Measurements from ENCODE around the gene CFAP46. TPM values are rescaled to one million over a fixed set of nuclear protein-coding genes. Genes with fewer than 3 reads are reported as not detected.

CFAP46 gene
- total RNA-seq, 2 experiments from 2014 or later, result not detected

GRCh38 chr10:132885451-132886210 lies 56.7 kb downstream of the CFAP46 start:
- BruUV-seq (replicated peaks), result no TSS peak
- TF ChIP-seq, protein P1, sequence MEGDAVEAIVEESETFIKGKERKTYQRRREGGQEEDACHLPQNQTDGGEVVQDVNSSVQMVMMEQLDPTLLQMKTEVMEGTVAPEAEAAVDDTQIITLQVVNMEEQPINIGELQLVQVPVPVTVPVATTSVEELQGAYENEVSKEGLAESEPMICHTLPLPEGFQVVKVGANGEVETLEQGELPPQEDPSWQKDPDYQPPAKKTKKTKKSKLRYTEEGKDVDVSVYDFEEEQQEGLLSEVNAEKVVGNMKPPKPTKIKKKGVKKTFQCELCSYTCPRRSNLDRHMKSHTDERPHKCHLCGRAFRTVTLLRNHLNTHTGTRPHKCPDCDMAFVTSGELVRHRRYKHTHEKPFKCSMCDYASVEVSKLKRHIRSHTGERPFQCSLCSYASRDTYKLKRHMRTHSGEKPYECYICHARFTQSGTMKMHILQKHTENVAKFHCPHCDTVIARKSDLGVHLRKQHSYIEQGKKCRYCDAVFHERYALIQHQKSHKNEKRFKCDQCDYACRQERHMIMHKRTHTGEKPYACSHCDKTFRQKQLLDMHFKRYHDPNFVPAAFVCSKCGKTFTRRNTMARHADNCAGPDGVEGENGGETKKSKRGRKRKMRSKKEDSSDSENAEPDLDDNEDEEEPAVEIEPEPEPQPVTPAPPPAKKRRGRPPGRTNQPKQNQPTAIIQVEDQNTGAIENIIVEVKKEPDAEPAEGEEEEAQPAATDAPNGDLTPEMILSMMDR (conservative IDR thresholded peaks at IDR 0.05; ENCODE audit: low read length), result no peak
- no peak for TF ChIP-seq EZH2phosphoT487 (IDR thresholded peaks at IDR 0.05; ENCODE audit: borderline replicate concordance, low read depth, low read length)
- POLR2A ChIA-PET, result no interaction called here
- Histone ChIP-seq H3K4me1 (ENCODE audit: insufficient read depth, low read length, poor library complexity, severe bottlenecking) (no peaks in the 10 kb centered on the region), H3K9me2 (ENCODE audit: insufficient read depth, low read length) (no peaks in the 10 kb centered on the region), H3K27ac (ENCODE audit: low read depth, low read length, poor library complexity, severe bottlenecking) (no peak overlapping the region), H3K4me3 (ENCODE audit: low read depth, low read length, poor library complexity, severe bottlenecking) (no peak overlapping the region), H4K20me1 (ENCODE audit: insufficient read depth, low read length) (no peaks in the 10 kb centered on the region), H3K79me2 (ENCODE audit: insufficient read depth, low read depth, low read length) (no peaks in the 10 kb centered on the region), H3K36me3 (ENCODE audit: insufficient read depth, low read length) (no peaks in the 10 kb centered on the region), H2AFZ (ENCODE audit: low read length) (no peak overlapping the region), H3K9me3 (ENCODE audit: low read length) (no peaks in the 10 kb centered on the region), H3K4me2 (ENCODE audit: low read length) (no peak overlapping the region)
- DNase-seq (ENCODE audit: low spot score), result no peak
- intact Hi-C loops (cut with micrococcal nuclease; ENCODE audit: unreplicated experiment), result no loop called here
- CTCF ChIA-PET (ENCODE audit: unreplicated experiment), result no interaction called here

DNA sequence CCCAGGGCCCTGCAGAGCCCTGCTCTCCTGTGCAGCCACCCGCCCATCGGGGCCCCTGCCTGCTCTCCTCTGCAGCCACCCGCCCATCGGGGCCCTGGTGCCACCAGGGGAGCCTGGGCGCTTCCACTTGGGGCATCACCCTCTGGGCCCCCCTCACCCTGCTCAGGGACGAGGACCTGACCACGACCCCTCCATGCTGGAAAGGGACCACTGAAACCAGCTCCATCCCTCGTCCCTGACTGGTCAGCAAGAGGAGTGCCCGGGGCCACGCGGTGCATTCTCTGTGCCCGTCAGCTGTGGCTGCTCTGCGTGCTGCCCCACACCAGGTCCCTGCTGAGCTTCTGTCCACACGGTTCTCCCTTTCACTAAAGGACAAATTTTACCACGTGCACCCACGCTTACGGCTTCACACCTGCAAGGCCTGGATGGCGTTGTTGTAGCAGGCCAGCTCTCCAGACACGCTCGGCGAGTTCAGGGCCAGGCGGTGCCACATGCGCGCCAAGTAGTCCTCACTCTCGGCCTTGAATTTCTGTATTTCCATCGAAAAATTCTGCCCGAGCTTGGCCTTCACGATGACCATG lies 57.6 kb downstream of the CFAP46 start:
- Histone ChIP-seq H3K4me2 (ENCODE audit: low read length) (no peak overlapping the region), H2AFZ (ENCODE audit: low read length) (no peak overlapping the region), H3K27ac (ENCODE audit: low read depth, low read length, poor library complexity, severe bottlenecking) (no peak overlapping the region), H3K9me2 (ENCODE audit: insufficient read depth, low read length) (no peaks in the 10 kb centered on the region), H3K79me2 (ENCODE audit: insufficient read depth, low read depth, low read length) (no peaks in the 10 kb centered on the region), H3K9me3 (ENCODE audit: low read length) (no peaks in the 10 kb centered on the region), H3K4me1 (ENCODE audit: insufficient read depth, low read length, poor library complexity, severe bottlenecking) (no peaks in the 10 kb centered on the region), H3K36me3 (ENCODE audit: insufficient read depth, low read length) (no peaks in the 10 kb centered on the region), H3K4me3 (ENCODE audit: low read depth, low read length, poor library complexity, severe bottlenecking) (no peak overlapping the region), H4K20me1 (ENCODE audit: insufficient read depth, low read length) (no peaks in the 10 kb centered on the region)
- no peak for TF ChIP-seq EZH2phosphoT487 (IDR thresholded peaks at IDR 0.05; ENCODE audit: borderline replicate concordance, low read depth, low read length)
- TF ChIP-seq, protein P1 (conservative IDR thresholded peaks at IDR 0.05; ENCODE audit: low read length), result no peak
- no TSS peak for BruUV-seq (replicated peaks)
- intact Hi-C loops (cut with micrococcal nuclease; ENCODE audit: unreplicated experiment), result no loop called here
- ChIA-PET CTCF (ENCODE audit: unreplicated experiment) (no interaction called here), POLR2A (no interaction called here)
- DNase-seq (ENCODE audit: low spot score), result no peak

DNA sequence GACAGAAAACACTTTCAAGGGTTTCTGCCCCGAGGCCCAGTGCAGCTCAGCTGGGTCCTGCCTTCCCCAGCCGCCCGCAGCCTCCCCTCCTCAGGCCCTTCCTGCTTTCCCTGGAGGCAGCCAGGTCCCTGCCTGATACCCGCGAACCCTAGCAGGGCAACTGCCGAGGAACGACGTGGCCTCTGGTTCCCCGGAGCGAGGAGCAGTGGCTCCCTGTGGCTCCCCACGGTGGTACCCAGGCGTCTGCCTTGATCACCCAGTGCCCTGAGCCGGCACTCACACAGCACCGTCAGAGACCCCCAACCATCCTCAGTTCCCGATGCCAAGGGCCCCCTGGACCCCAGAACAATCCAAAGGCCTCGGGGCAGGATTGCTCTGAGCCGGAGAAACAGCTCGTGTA lies 58.3 kb downstream of the CFAP46 start:
- DNase-seq (ENCODE audit: low spot score), result no peak
- H3K4me2 ChIP-seq (ENCODE audit: low read length), result no peak overlapping the region
- ChIA-PET CTCF (ENCODE audit: unreplicated experiment) (no interaction called here), POLR2A (no interaction called here)
- H3K36me3 ChIP-seq (ENCODE audit: insufficient read depth, low read length), result no peaks in the 10 kb centered on the region
- no peak overlapping the region for H3K27ac ChIP-seq (ENCODE audit: low read depth, low read length, poor library complexity, severe bottlenecking)
- no peaks in the 10 kb centered on the region for H3K9me2 ChIP-seq (ENCODE audit: insufficient read depth, low read length)
- no TSS peak for BruUV-seq (replicated peaks)
- H3K79me2 ChIP-seq (ENCODE audit: insufficient read depth, low read depth, low read length), result no peaks in the 10 kb centered on the region
- H3K9me3 ChIP-seq (ENCODE audit: low read length), result no peaks in the 10 kb centered on the region
- H2AFZ ChIP-seq (ENCODE audit: low read length), result no peak overlapping the region
- TF ChIP-seq, protein P1 (conservative IDR thresholded peaks at IDR 0.05; ENCODE audit: low read length), result no peak
- TF ChIP-seq EZH2phosphoT487 (IDR thresholded peaks at IDR 0.05; ENCODE audit: borderline replicate concordance, low read depth, low read length), result no peak
- H3K4me1 ChIP-seq (ENCODE audit: insufficient read depth, low read length, poor library complexity, severe bottlenecking), result no peaks in the 10 kb centered on the region
- intact Hi-C loops (cut with micrococcal nuclease; ENCODE audit: unreplicated experiment), result no loop called here
- H4K20me1 ChIP-seq (ENCODE audit: insufficient read depth, low read length), result no peaks in the 10 kb centered on the region
- no peak overlapping the region for H3K4me3 ChIP-seq (ENCODE audit: low read depth, low read length, poor library complexity, severe bottlenecking)
